MCF 10A (cell line): ENCODE measurements around the gene C14orf132. TPM values are rescaled to one million over a fixed set of nuclear protein-coding genes. Genes with fewer than 3 reads are reported as not detected.

Experiments
- BruUV-seq: library from RNA; stranded (reverse); fragments of 400-500 nt; replicated peaks from 2 replicates; lab custom pipeline; 2021; lab: Mats Ljungman, UMichigan
- CTCF ChIA-PET: fragments of 300-600 bp; sonication (Branson Sonifier 250); formaldehyde crosslinking; extraction: SDS; loops from one replicate; lab custom pipeline; 2021; ENCODE audit warnings: antibody characterized with exemption, inconsistent platforms; lab: Yijun Ruan, JAX
- POLR2A ChIA-PET: fragments of 300-600, 350-650 bp; sonication (Branson Sonifier 250); formaldehyde crosslinking; extraction: SDS; loops from one replicate; lab custom pipeline; 2020; ENCODE audit warnings: antibody characterized with exemption, inconsistent platforms; lab: Yijun Ruan, JAX
- DNase-seq: peaks from one replicate; pipeline ENCODE4 v3.0.0-alpha.2; 2018; ENCODE audit not compliant: unreplicated experiment
- H3K27ac Mint-ChIP-seq: one replicate; pipeline ENCODE4 v1.8.0; 2022; ENCODE audit warnings: mild to moderate bottlenecking, low read depth, mixed read lengths; ENCODE audit not compliant: unreplicated experiment
- H3K27me3 Mint-ChIP-seq: one replicate; pipeline ENCODE4 v1.8.0; 2022; ENCODE audit warnings: mixed read lengths; ENCODE audit not compliant: insufficient read depth, unreplicated experiment
- H3K36me3 Mint-ChIP-seq: one replicate; pipeline ENCODE4 v1.8.0; 2022; ENCODE audit warnings: mild to moderate bottlenecking, moderate library complexity, mixed read lengths; ENCODE audit not compliant: insufficient read depth, unreplicated experiment
- H3K4me1 Mint-ChIP-seq: one replicate; pipeline ENCODE4 v1.8.0; 2022; ENCODE audit warnings: mixed read lengths; ENCODE audit not compliant: insufficient read depth, unreplicated experiment
- H3K4me3 Mint-ChIP-seq: one replicate; pipeline ENCODE4 v1.8.0; 2022; ENCODE audit warnings: mild to moderate bottlenecking, moderate library complexity, mixed read lengths; ENCODE audit not compliant: unreplicated experiment
- H3K9me3 Mint-ChIP-seq: one replicate; pipeline ENCODE4 v1.8.0; 2022; ENCODE audit warnings: mixed read lengths; ENCODE audit not compliant: unreplicated experiment
- CTCF ChIP-seq: fragments of 200-600 bp; IDR thresholded peaks from one replicate; pipeline ENCODE4 v1.8.0; 2022; ENCODE audit warnings: antibody characterized with exemption, mild to moderate bottlenecking; ENCODE audit not compliant: unreplicated experiment
- intact Hi-C: fragments of 100-400 bp; cut with micrococcal nuclease; formaldehyde crosslinking; loops from 2 replicates; pipeline ENCODE4 v1.14.1; 2022
- total RNA-seq: library from RNA; stranded (reverse); gene quantifications from 2 replicates; pipeline ENCODE4 v1.2.3, GENCODE V29; 2022

C14orf132 gene
- total RNA-seq, 1 experiment from 2014 or later: not detected

GRCh38 chr14:96134508-96134907 lies 95.3 kb downstream of the C14orf132 start:
- ChIA-PET CTCF (interaction anchor here (0.5 to 1.0 kb wide), 3 partner anchors 32 to 135 kb away, joined by 3 to 4 read pairs (median 3); no protein-coding TSS in a partner anchor), POLR2A (interaction anchor here (1.5 kb wide), 1 partner anchor 11 kb away, joined by 3 read pairs; no protein-coding TSS in a partner anchor)
- DNase-seq: no peak
- Mint-ChIP-seq H3K4me3 (no peak overlapping the region), H3K36me3 (no peaks in the 10 kb centered on the region), H3K27me3 (peaks cover 15% of the 10 kb centered on the region), H3K27ac (no peak overlapping the region), H3K9me3 (peaks cover 10% of the 10 kb centered on the region), H3K4me1 (peaks cover 13% of the 10 kb centered on the region)
- intact Hi-C loops: loop anchor here (10.0 kb wide), 1 partner anchor 70 kb away; the partner anchor contains the start of gene BDKRB2
- BruUV-seq: no TSS peak
- TF ChIP-seq CTCF: no peak

- Mint-ChIP-seq H3K4me1 (peaks cover 9% of the 10 kb centered on the region), H3K27ac (no peak overlapping the region), H3K36me3 (no peaks in the 10 kb centered on the region), H3K4me3 (no peak overlapping the region), H3K27me3 (peaks cover 15% of the 10 kb centered on the region), H3K9me3 (peaks cover 10% of the 10 kb centered on the region)
- TF ChIP-seq CTCF: no peak
- intact Hi-C loops: loop anchor here (10.0 kb wide), 1 partner anchor 70 kb away; the partner anchor contains the start of gene BDKRB2
- CTCF ChIA-PET: interaction anchor here (1.0 kb wide), 2 partner anchors 42 to 135 kb away, joined by 3 to 4 read pairs; no protein-coding TSS in a partner anchor
- no TSS peak for BruUV-seq
- no peak for DNase-seq
- POLR2A ChIA-PET: interaction anchor here (0.8 to 1.5 kb wide), 2 partner anchors 10 to 870 kb away, joined by 3 read pairs; no protein-coding TSS in a partner anchor
These were observed 96.1 kb downstream of the C14orf132 start for GRCh38 chr14:96135285-96135684.

GRCh38 chr14:96136371-96137005 lies 97.3 kb downstream of the C14orf132 start:
- TF ChIP-seq CTCF: no peak
- DNase-seq: peak; percentile 58
- no peaks in the 10 kb centered on the region for H3K4me1 Mint-ChIP-seq
- intact Hi-C loops: loop anchor here (10.0 kb wide), 1 partner anchor 68 kb away; the partner anchor contains the start of gene BDKRB2
- ChIA-PET CTCF (interaction anchor here (0.9 to 1.7 kb wide), 5 partner anchors 9 to 81 kb away, joined by 3 to 8 read pairs (median 6); no protein-coding TSS in a partner anchor), POLR2A (interaction anchor here (0.6 kb wide), 1 partner anchor 42 kb away, joined by 3 read pairs; no protein-coding TSS in a partner anchor)
- H3K4me3 Mint-ChIP-seq: no peak overlapping the region
- H3K27ac Mint-ChIP-seq: no peak overlapping the region
- BruUV-seq: no TSS peak
- no peaks in the 10 kb centered on the region for H3K36me3 Mint-ChIP-seq
- peaks cover 10% of the 10 kb centered on the region for H3K9me3 Mint-ChIP-seq
- peaks cover 15% of the 10 kb centered on the region for H3K27me3 Mint-ChIP-seq

- BruUV-seq: no TSS peak
- CTCF ChIA-PET: interaction anchor here (0.6 to 1.0 kb wide), 3 partner anchors 37 to 285 kb away, joined by 3 to 4 read pairs (median 4); no protein-coding TSS in a partner anchor
- H3K4me1 Mint-ChIP-seq: no peaks in the 10 kb centered on the region
- intact Hi-C loops: loop anchor here (10.0 kb wide), 1 partner anchor 67 kb away; the partner anchor contains the start of gene BDKRB2
- no peak overlapping the region for H3K27ac Mint-ChIP-seq
- no peak overlapping the region for H3K4me3 Mint-ChIP-seq
- H3K27me3 Mint-ChIP-seq: no peaks in the 10 kb centered on the region
- POLR2A ChIA-PET: no interaction called here
- H3K36me3 Mint-ChIP-seq: no peaks in the 10 kb centered on the region
- peaks cover 10% of the 10 kb centered on the region for H3K9me3 Mint-ChIP-seq
- DNase-seq: no peak
- TF ChIP-seq CTCF: no peak
These were observed 99.1 kb downstream of the C14orf132 start for GRCh38 chr14:96138241-96138640.
